Measurements from ENCODE around the gene PNLDC1. TPM values are rescaled to one million over a fixed set of nuclear protein-coding genes. Genes with fewer than 3 reads are reported as not detected.

The PNLDC1 gene
- total and polyA plus RNA-seq, 2 of the 4 experiments (the other 2 are of a cell fraction): not detected

- no peak for TF ChIP-seq RCOR1 (IDR thresholded peaks at IDR 0.05; ENCODE audit: insufficient replicate concordance, low read length)
These were observed 44.8 kb upstream of the PNLDC1 start (continued) for GRCh38 chr6:159754959-159755914.

GRCh38 chr6:159756508-159756907, 43.6 kb upstream of the PNLDC1 start:
- intact Hi-C loops (cut with micrococcal nuclease): no loop called here
- BruUV-seq (replicated peaks): no TSS peak
- Histone ChIP-seq H3K56ac (ENCODE audit: extremely low read depth, insufficient read depth, low read length) (no peak overlapping the region), H3K79me1 (ENCODE audit: low read depth in 1 of 2, low read length in 2 of 2) (peaks cover 31% of the 10 kb centered on the region in 2 experiments), H3K4me3 (ENCODE audit: insufficient read depth, low read depth, low read length) (no peak overlapping the region), H2AK9ac (replicated peaks; ENCODE audit: low read depth, low read length, poor library complexity) (no peak overlapping the region), H3K4me1 (ENCODE audit: control insufficient read depth, insufficient read depth, low read length) (peaks cover 13% of the 10 kb centered on the region), H4K91ac (ENCODE audit: insufficient read depth, low read depth, low read length) (no peak overlapping the region), H2AFZ (replicated peaks; ENCODE audit: low read length, poor library complexity) (no peak overlapping the region), H2BK20ac (ENCODE audit: low read depth, low read length) (no peak overlapping the region), H4K20me1 (ENCODE audit: insufficient read depth, low read length) (peaks cover 16% of the 10 kb centered on the region), H3K18ac (ENCODE audit: low read depth, low read length) (no peak overlapping the region), H2AK5ac (ENCODE audit: low read depth, low read length) (no peak overlapping the region), H3K9me3 (ENCODE audit: control insufficient read depth, insufficient read depth, low read length) (no peaks in the 10 kb centered on the region), H3K14ac (replicated peaks; ENCODE audit: low read depth, low read length) (no peak overlapping the region), H3K4me2 (ENCODE audit: low read depth, low read length) (no peak overlapping the region), H3K27me3 (ENCODE audit: control insufficient read depth, insufficient read depth, low read length) (no peaks in the 10 kb centered on the region), H3K4ac (ENCODE audit: low read depth, low read length) (no peak overlapping the region), H3K36me3 (ENCODE audit: control insufficient read depth, insufficient read depth, low read length) (peaks cover 35% of the 10 kb centered on the region), H3K9ac (ENCODE audit: low read depth, low read length) (no peak overlapping the region), H2BK15ac (ENCODE audit: low read depth, low read length) (no peak overlapping the region), H2BK5ac (ENCODE audit: low read depth, low read length, poor library complexity, severe bottlenecking) (no peak overlapping the region), H4K8ac (ENCODE audit: low read depth in 2 of 2, low read length in 2 of 2) (no peak overlapping the region), H3K23ac (ENCODE audit: low read depth, low read length) (no peak overlapping the region), H2BK120ac (ENCODE audit: low read depth, low read length) (no peak overlapping the region), H3K9me1 (ENCODE audit: insufficient read depth, low read length) (peaks cover 10% of the 10 kb centered on the region), H3K27ac (ENCODE audit: insufficient read depth, low read length) (no peak overlapping the region), H4K5ac (ENCODE audit: low read depth, low read length) (no peak overlapping the region)
- ChIA-PET CTCF (no interaction called here), POLR2A (ENCODE audit: unreplicated experiment) (interaction anchor here (0.7 kb wide), 1 partner anchor 53 kb away, joined by 3 read pairs; no protein-coding TSS in a partner anchor)
- 100% methylated on average over 1 of the region's 4 CpGs; no CpG with 5 or more reads in 1 of the 2 experiments for WGBS, 2 experiments (ENCODE audit: extremely low coverage in 2 of 2, insufficient read length in 1 of 2)
- no peak for ATAC-seq (ENCODE audit: low read depth)
- dilution Hi-C loops (cut with HindIII; ENCODE audit: low sequenced_read_pairs, unreplicated experiment): no loop called here
- TF ChIP-seq RAD21 (IDR thresholded peaks at IDR 0.05; ENCODE audit: low read length): no peak
- no peak for TF ChIP-seq ELK1 (IDR thresholded peaks at IDR 0.05; ENCODE audit: borderline replicate concordance, low read depth, low read length)
- no peak for TF ChIP-seq FOS (IDR thresholded peaks at IDR 0.05; ENCODE audit: low read depth, low read length)
- no peak for TF ChIP-seq MAZ (IDR thresholded peaks at IDR 0.05; ENCODE audit: borderline replicate concordance, low read depth, low read length)
- no peak for TF ChIP-seq POLR2A (IDR thresholded peaks at IDR 0.05; ENCODE audit: low read depth, low read length)
- TF ChIP-seq BHLHE40 (IDR thresholded peaks at IDR 0.05; ENCODE audit: low read depth, low read length): no peak
- no peak for TF ChIP-seq USF2 (IDR thresholded peaks at IDR 0.05; ENCODE audit: low read depth, low read length)
- no peak for TF ChIP-seq RCOR1 (IDR thresholded peaks at IDR 0.05; ENCODE audit: insufficient replicate concordance, low read length)
- no peak for TF ChIP-seq MXI1 (IDR thresholded peaks at IDR 0.05; ENCODE audit: borderline replicate concordance, low read depth, low read length)
- no peak for TF ChIP-seq NFE2L2 (IDR thresholded peaks at IDR 0.05; ENCODE audit: low read depth, low read length)
- TF ChIP-seq CHD1 (IDR thresholded peaks at IDR 0.05; ENCODE audit: low read depth, low read length): no peak
- no peak for TF ChIP-seq MAFK (IDR thresholded peaks at IDR 0.05; ENCODE audit: low read depth, low read length)
- in situ Hi-C loops (cut with MboI; ENCODE audit: low sequenced_read_pairs): no loop called here
- DNase-seq: no peak
